Astrocyte of the spinal cord (primary cell): Measurements from ENCODE around the gene SP140.
A peak's percentile ranks its signal among the peaks of the same experiment; 100 is the strongest.
"Not testable (repeated sequence)": the region's sequence is repeated elsewhere in the genome, so short reads cannot be mapped to it uniquely, and the experiment has no call there.

Experiments used
- DNase-seq: peaks from one replicate; pipeline ENCODE4 v3.0.0; 2011; ENCODE audit warnings: low read depth, low spot score
- H3K4me3 ChIP-seq: 2 replicates; pipeline ENCODE4 v1.5.1; 2011; ENCODE audit warnings: low read depth, mild to moderate bottlenecking, low read length, moderate library complexity
- in situ Hi-C: cut with HindIII; loops from 2 replicates; pipeline ENCODE4 v1.10.0; 2017; ENCODE audit warnings: low sequenced_read_pairs
- TF ChIP-seq, protein P1 (sequence below): IDR thresholded peaks from 2 replicates; pipeline ENCODE4 v1.5.1; 2012; ENCODE audit warnings: low read depth, mild to moderate bottlenecking, low read length, inconsistent platforms

The SP140 gene

DNA sequence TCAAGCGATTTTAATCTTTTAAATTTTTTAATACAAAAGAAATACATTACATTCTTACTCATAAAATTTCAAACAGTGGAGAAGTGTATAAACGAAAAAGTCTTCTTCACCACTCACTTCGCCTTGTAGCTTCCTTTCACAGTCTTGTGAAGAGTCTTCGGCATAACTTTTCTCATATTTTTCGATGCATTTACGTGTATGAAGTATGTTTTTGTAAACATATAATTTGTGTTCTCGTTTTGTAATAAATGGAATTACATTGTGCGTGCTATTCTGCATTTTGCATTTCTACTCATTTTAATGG lies 102.6 kb downstream of the SP140 start:
- no peak overlapping the region for H3K4me3 ChIP-seq
- TF ChIP-seq, protein P1, sequence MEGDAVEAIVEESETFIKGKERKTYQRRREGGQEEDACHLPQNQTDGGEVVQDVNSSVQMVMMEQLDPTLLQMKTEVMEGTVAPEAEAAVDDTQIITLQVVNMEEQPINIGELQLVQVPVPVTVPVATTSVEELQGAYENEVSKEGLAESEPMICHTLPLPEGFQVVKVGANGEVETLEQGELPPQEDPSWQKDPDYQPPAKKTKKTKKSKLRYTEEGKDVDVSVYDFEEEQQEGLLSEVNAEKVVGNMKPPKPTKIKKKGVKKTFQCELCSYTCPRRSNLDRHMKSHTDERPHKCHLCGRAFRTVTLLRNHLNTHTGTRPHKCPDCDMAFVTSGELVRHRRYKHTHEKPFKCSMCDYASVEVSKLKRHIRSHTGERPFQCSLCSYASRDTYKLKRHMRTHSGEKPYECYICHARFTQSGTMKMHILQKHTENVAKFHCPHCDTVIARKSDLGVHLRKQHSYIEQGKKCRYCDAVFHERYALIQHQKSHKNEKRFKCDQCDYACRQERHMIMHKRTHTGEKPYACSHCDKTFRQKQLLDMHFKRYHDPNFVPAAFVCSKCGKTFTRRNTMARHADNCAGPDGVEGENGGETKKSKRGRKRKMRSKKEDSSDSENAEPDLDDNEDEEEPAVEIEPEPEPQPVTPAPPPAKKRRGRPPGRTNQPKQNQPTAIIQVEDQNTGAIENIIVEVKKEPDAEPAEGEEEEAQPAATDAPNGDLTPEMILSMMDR, result no peak
- DNase-seq, result no peak
- in situ Hi-C loops, result no loop called here

DNA sequence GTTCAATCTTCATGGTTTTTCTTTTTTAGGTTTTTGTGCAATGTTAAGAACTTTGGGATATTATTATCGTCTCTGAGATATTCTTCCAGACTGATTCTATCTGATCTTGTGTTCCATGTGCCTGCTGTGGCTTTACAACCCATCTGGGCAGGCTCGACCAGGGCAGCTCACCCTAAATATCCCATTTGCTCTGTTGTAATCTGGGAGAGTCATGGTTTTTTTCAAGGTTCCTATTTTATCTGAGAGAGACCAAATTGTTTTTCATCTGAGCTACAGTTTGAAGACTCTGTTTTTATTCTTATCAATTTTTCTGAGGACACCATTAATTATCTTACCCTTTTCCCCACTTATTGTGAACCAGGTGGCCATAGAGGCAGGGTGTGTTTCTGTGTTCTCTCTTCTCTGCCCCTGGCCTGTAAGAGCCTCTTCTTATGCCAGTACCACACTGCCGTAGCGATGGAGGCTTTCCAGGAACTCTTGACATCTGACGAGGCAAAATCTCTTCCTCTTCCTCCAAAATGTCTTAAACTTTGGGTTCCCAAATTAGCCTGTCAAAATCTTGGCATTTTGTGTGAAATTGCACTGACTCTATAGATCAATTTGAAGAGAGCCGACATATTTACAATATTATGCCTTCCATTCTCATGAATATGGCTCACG lies 104.5 kb downstream of the SP140 start:
- in situ Hi-C loops, result no loop called here
- TF ChIP-seq, protein P1, result no peak
- no peak overlapping the region for H3K4me3 ChIP-seq
- no peak for DNase-seq

DNA sequence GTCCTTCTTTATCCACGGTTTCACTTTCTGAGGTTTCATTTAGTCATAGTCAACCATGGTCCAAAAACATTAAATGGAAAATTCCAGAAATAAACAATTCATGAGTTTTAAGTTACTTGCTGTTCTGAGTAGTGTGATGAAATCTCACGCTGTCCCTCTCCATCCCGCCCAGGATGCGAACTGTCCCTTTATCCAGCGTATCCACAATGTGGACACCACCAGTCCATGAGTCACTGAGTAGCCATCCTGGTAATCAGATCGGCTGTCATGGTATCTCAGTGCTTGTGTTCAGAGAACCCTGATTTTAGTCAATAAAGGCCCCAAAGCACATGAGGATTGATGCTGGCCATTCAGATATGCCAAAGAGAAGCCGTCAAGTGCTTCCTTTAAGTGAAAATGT lies 105.2 kb downstream of the SP140 start:
- peak; percentile 19 for DNase-seq
- in situ Hi-C loops, result no loop called here
- no peak overlapping the region for H3K4me3 ChIP-seq
- TF ChIP-seq, protein P1, result no peak

DNA sequence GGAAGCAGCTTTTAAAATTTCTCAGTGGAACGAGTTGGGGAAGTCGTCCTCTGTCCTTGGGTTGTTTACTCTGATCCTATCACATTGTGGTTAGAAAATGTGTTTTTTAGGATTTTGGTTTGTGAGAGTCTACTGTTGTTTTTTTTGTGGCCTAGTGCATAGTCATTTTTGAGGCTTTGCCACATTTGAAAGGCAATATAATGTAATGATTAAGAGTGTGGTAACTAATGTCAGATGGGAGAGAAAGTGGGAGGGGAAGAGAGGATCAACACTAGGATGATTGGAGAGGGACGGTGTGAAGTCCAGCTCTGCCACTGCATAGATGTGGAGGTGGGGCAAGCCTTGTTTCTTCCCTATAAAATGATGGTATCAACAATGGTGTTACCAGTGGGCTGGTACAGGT lies 109.9 kb downstream of the SP140 start:
- TF ChIP-seq, protein P1, result no peak
- in situ Hi-C loops, result no loop called here
- no peak overlapping the region for H3K4me3 ChIP-seq
- no peak for DNase-seq

DNA sequence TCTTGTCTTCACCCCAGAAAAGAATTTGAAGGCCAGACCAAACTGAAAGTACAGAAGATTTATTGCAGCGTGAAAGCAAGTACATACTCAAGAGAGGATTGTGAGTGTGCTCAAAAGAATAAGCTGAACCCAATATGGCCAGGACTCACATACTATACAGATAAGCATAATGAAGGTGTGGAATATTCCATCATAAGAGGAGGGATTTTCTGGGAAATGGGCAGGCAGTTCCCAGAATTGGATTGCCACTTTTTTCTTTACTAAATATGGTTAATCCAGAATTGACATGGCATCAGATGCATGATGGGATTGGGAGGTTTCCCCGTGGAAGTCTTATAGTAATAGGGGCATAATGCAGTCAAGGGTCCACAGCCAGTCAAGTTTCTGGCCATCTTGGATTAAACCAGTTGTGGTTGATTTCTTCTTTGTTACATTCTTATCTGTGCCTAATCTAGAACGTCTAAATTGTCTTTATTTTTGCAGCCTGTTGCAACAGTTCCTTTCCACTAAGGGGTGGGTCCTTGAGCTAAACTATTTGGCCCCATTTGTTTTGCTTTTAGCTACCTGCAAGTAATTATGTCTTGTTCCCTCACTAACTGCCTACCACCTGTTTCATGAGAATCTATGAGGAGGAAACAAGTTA lies 110.4 kb downstream of the SP140 start:
- TF ChIP-seq, protein P1, result no peak
- in situ Hi-C loops, result no loop called here
- no peak for DNase-seq
- H3K4me3 ChIP-seq, result no peak overlapping the region

DNA sequence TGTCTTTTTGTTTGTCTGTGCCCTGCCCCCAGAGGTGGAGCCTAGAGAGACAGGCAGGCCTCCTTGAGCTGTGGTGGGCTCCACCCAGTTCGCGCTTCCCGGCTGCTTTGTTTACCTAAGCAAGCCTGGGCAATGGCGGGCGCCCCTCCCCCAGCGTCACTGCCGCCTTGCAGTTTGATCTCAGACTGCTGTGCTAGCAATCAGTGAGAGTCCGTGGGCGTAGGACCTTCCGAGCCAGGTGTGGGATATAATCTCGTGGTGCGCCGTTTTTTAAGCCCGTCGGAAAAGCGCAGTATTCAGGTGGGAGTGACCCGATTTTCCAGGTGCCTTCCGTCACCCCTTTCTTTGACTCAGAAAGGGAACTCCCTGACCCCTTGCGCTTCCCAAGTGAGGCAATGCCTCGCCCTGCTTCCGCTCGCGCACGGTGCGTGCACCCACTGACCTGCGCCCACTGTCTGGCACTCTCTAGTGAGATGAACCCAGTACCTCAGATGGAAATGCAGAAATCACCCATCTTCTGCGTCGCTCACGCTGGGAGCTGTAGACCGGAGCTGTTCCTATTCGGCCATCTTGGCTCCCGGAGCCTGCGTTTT lies 116.5 kb downstream of the SP140 start:
- in situ Hi-C loops, DNase-seq, H3K4me3 ChIP-seq: not testable (repeated sequence)

DNA sequence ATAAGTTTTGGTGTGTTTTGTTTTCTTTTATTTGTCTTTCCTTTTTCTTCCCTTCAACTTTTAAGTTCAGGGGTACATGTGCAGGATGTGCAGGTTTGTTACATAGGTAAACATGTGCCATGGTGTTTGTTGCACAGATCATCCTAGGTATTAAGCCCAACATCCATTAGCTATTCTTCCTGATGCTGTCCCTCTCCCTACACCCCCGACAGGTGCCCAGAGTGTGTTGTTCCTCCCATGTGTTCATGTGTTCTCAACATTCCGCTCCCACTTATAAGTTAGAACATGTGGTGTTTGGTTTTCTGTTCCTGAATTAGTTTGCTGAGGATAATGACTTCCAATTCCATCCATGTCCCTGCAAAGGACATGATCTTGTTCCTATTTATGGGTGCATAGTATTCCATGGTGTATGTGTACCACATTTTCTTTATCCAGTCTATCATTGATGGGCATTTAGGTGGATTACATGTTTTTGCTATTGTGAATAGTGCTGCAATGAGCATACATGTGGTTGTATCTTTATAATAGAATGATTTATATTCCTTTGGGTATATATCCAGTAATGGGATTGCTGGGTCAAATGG lies 117.6 kb downstream of the SP140 start:
- H3K4me3 ChIP-seq, in situ Hi-C loops, DNase-seq: not testable (repeated sequence)
